IMR-90 (cell line): ENCODE data around the gene ATP6V0C. TPM values are rescaled to one million over a fixed set of nuclear protein-coding genes. Genes with fewer than 3 reads are reported as not detected.
"Not testable (repeated sequence)": the region's sequence is repeated elsewhere in the genome, so short reads cannot be mapped to it uniquely, and the experiment has no call there.

Experiments used
- ATAC-seq: fragments of 200-7000 bp; cut with Tn5 transposase; 2 replicates; pipeline ENCODE4 v1.9.1; 2020; ENCODE audit warnings: low read depth, mild to moderate bottlenecking, moderate library complexity
- BruUV-seq: library from RNA; stranded (reverse); fragments of 400-500 nt; replicated peaks from 2 replicates; lab custom pipeline; 2021; lab: Mats Ljungman, UMichigan
- CTCF ChIA-PET: fragments of 300-600 bp; formaldehyde crosslinking; extraction: SDS; loops from one replicate; lab custom pipeline; 2021; ENCODE audit warnings: antibody characterized with exemption; lab: Yijun Ruan, JAX
- POLR2A ChIA-PET: fragments of 300-600 bp; sonication (Branson Sonifier 250); formaldehyde crosslinking; loops from one replicate; lab custom pipeline; 2022; ENCODE audit warnings: antibody characterized with exemption; ENCODE audit not compliant: unreplicated experiment; lab: Charles Lee
- DNase-seq: peaks from one replicate; pipeline ENCODE4 v3.0.0; 2013
- H2AFZ ChIP-seq: replicated peaks from 2 replicates; pipeline ENCODE3; 2013; ENCODE audit warnings: low read length, mild to moderate bottlenecking; ENCODE audit not compliant: poor library complexity
- H2AK5ac ChIP-seq: 2 replicates; pipeline ENCODE4 v1.6.1; 2013; ENCODE audit warnings: low read depth, low read length, inconsistent platforms
- H2AK9ac ChIP-seq: replicated peaks from 2 replicates; pipeline ENCODE3; 2013; ENCODE audit warnings: mild to moderate bottlenecking, low read depth, low read length, moderate library complexity; ENCODE audit not compliant: poor library complexity
- H2BK120ac ChIP-seq: 2 replicates; pipeline ENCODE4 v1.6.1; 2013; ENCODE audit warnings: low read depth, low read length, inconsistent platforms
- H2BK15ac ChIP-seq: 3 replicates; pipeline ENCODE4 v1.6.1; 2013; ENCODE audit warnings: low read depth, low read length, inconsistent platforms
- H2BK20ac ChIP-seq: 2 replicates; pipeline ENCODE4 v1.6.1; 2013; ENCODE audit warnings: low read depth, mild to moderate bottlenecking, inconsistent platforms, low read length, moderate library complexity
- H2BK5ac ChIP-seq: 2 replicates; pipeline ENCODE4 v1.6.1; 2013; ENCODE audit warnings: mild to moderate bottlenecking, low read depth, low read length, inconsistent platforms; ENCODE audit not compliant: poor library complexity, severe bottlenecking
- H3K14ac ChIP-seq: replicated peaks from 2 replicates; pipeline ENCODE4 v1.6.1; 2013; ENCODE audit warnings: low read depth, low read length, inconsistent platforms
- H3K18ac ChIP-seq: 2 replicates; pipeline ENCODE4 v1.6.1; 2013; ENCODE audit warnings: low read depth, low read length, control low read depth
- H3K23ac ChIP-seq: 2 replicates; pipeline ENCODE4 v1.6.1; 2013; ENCODE audit warnings: low read depth, low read length, inconsistent platforms
- H3K27ac ChIP-seq: 2 replicates; pipeline ENCODE4 v1.5.1; 2013; ENCODE audit warnings: mild to moderate bottlenecking, control low read depth, low read length; ENCODE audit not compliant: insufficient read depth
- H3K27me3 ChIP-seq: 2 replicates; pipeline ENCODE4 v1.6.1; 2013; ENCODE audit warnings: low read length; ENCODE audit not compliant: control insufficient read depth, insufficient read depth
- H3K36me3 ChIP-seq: 2 replicates; pipeline ENCODE4 v1.6.1; 2013; ENCODE audit warnings: low read length, mixed read lengths; ENCODE audit not compliant: control insufficient read depth, insufficient read depth
- H3K4ac ChIP-seq: 2 replicates; pipeline ENCODE4 v1.6.1; 2013; ENCODE audit warnings: low read depth, low read length, inconsistent platforms
- H3K4me1 ChIP-seq: 2 replicates; pipeline ENCODE4 v1.6.1; 2013; ENCODE audit warnings: low read length, mixed read lengths; ENCODE audit not compliant: control insufficient read depth, insufficient read depth
- H3K4me2 ChIP-seq: 2 replicates; pipeline ENCODE4 v1.6.1; 2013; ENCODE audit warnings: low read depth, mild to moderate bottlenecking, control low read depth, low read length, moderate library complexity
- H3K4me3 ChIP-seq: 2 replicates; pipeline ENCODE4 v1.5.1; 2013; ENCODE audit warnings: low read depth, mild to moderate bottlenecking, control low read depth, low read length, moderate library complexity; ENCODE audit not compliant: insufficient read depth
- H3K56ac ChIP-seq: 2 replicates; pipeline ENCODE4 v1.6.1; 2013; ENCODE audit warnings: low read length, inconsistent platforms; ENCODE audit not compliant: insufficient read depth; ENCODE audit errors: extremely low read depth
- H3K79me1 ChIP-seq, 2 experiments: 2 replicates each; pipeline ENCODE4 v1.6.1; 2013; ENCODE audit warnings: low read length in 2 of 2, inconsistent platforms in 1 of 2, low read depth in 1 of 2
- H3K9ac ChIP-seq: 2 replicates; pipeline ENCODE4 v1.6.1; 2013; ENCODE audit warnings: low read depth, low read length, control low read depth
- H3K9me1 ChIP-seq: 2 replicates; pipeline ENCODE4 v1.6.1; 2013; ENCODE audit warnings: low read length, inconsistent platforms; ENCODE audit not compliant: insufficient read depth
- H3K9me3 ChIP-seq: 2 replicates; pipeline ENCODE4 v1.6.1; 2013; ENCODE audit warnings: low read length; ENCODE audit not compliant: control insufficient read depth, insufficient read depth
- H4K20me1 ChIP-seq: 2 replicates; pipeline ENCODE4 v1.6.1; 2013; ENCODE audit warnings: low read length, inconsistent platforms; ENCODE audit not compliant: insufficient read depth
- H4K5ac ChIP-seq: 2 replicates; pipeline ENCODE4 v1.6.1; 2013; ENCODE audit warnings: mild to moderate bottlenecking, low read depth, low read length, control low read depth
- H4K8ac ChIP-seq, 2 experiments: 2 replicates each; pipeline ENCODE4 v1.6.1; 2013; ENCODE audit warnings: low read depth in 2 of 2, low read length in 2 of 2, control low read depth in 1 of 2, inconsistent platforms in 1 of 2
- H4K91ac ChIP-seq: 2 replicates; pipeline ENCODE4 v1.6.1; 2013; ENCODE audit warnings: low read depth, low read length, inconsistent platforms; ENCODE audit not compliant: insufficient read depth
- WGBS, 2 experiments: methylation state at CpG; one replicate each; pipeline versions ENCODE4 v1.1.5 to v1.1.7; 2013; ENCODE audit warnings: missing lambda C conversion rate in 2 of 2; ENCODE audit not compliant: insufficient read length in 1 of 2; ENCODE audit errors: extremely low coverage in 2 of 2; 5-methylcytosine and 5-hydroxymethylcytosine counted together
- dilution Hi-C: fragments of 300-500 bp; cut with HindIII; formaldehyde crosslinking; loops from one replicate; pipeline ENCODE4 v1.14.3; 2018; ENCODE audit warnings: low sequenced_read_pairs; ENCODE audit not compliant: unreplicated experiment
- in situ Hi-C: fragments of 300-500 bp; cut with MboI; formaldehyde crosslinking; loops from 3 replicates; pipeline ENCODE4 v1.14.3; 2019; ENCODE audit warnings: low sequenced_read_pairs, inconsistent platforms, mixed read lengths
- intact Hi-C: fragments of 100-400 bp; cut with micrococcal nuclease; formaldehyde crosslinking; loops from 2 replicates; pipeline ENCODE4 v1.10.0; 2022
- microRNA-seq, 2 experiments: library from miRNA; stranded (forward) in 1 of 2; unstranded in 1 of 2; fragments of 10-50 nt in 1 of 2; fragments of <30 nt in 1 of 2; gene quantifications in 1 of 2; microRNA quantifications in 1 of 2; one replicate each; pipeline versions ENCODE3 to v1.1.0; 2013 to 2020; ENCODE audit not compliant: insufficient read depth in 1 of 2, insufficient read length in 1 of 2, unreplicated experiment in 1 of 2
- polyA plus RNA-seq, 3 experiments: library from polyadenylated mRNA; depleted of rRNA; stranded (reverse); fragments of >200 nt; gene quantifications; 2 replicates each; pipeline ENCODE4 v1.2.3, GENCODE V29; 2012; ENCODE audit warnings: low replicate concordance in 1 of 3
- small RNA-seq, 5 experiments: library from RNA; depleted of rRNA; stranded (forward); fragments of <200 nt; gene quantifications; one replicate each; pipeline ENCODE3, GENCODE V24; 2012
- total RNA-seq: library from RNA; depleted of rRNA; stranded (reverse); fragments of >200 nt; gene quantifications from 2 replicates; pipeline ENCODE4 v1.2.3, GENCODE V29; 2012; rRNA removed

The ATP6V0C gene
- total and polyA plus RNA-seq, 2 of the 4 experiments (the other 2 are of a cell fraction), result 8.4 to 107 TPM

DNA sequence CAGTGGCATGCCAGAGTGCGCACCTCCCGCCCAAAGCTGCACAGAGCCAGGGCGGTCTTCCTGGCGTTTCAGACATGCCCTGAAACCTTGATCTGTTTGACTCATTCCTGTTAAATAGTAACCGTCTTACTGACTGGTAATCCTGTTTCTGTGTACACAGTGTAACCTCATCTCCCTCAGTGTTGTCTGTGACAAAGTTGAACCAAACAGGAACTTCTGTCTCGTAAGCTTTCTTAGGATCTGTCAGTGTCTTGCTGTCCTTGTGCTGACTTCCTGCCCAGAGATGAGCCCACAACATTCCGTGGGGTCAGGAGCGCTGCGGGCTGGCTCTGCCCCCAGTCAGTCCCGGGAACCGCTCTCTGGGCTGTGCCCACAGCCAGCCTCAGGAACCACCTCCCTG is 54.8 kb downstream of the ATP6V0C start:
- BruUV-seq, H3K9ac ChIP-seq, H3K4ac ChIP-seq, H2BK15ac ChIP-seq, H3K9me3 ChIP-seq, intact Hi-C loops, H3K9me1 ChIP-seq, ATAC-seq, H2AK5ac ChIP-seq, H3K36me3 ChIP-seq, H4K20me1 ChIP-seq, DNase-seq, H3K18ac ChIP-seq, POLR2A ChIA-PET, H3K14ac ChIP-seq, H4K91ac ChIP-seq, in situ Hi-C loops, H3K79me1 ChIP-seq, H3K4me1 ChIP-seq, H3K27ac ChIP-seq, H2AFZ ChIP-seq, H2BK5ac ChIP-seq, H2BK120ac ChIP-seq, H2AK9ac ChIP-seq, H2BK20ac ChIP-seq, H3K4me3 ChIP-seq, H3K4me2 ChIP-seq, dilution Hi-C loops, H3K56ac ChIP-seq, H4K5ac ChIP-seq, H3K23ac ChIP-seq, CTCF ChIA-PET, H3K27me3 ChIP-seq, H4K8ac ChIP-seq: not testable (repeated sequence)
- no CpG with 5 or more reads among the region's 11 CpGs for WGBS, 2 experiments

Small RNA genes lying within 50 kb of the gene (microRNA-seq; reads per million reads assigned to microRNA genes)
- gene AC093525.1 (ENCODE audit: insufficient read depth, insufficient read length) (not detected), gene MIR3178 (ENCODE audit: insufficient read depth in 1 of 2, insufficient read length in 1 of 2, unreplicated experiment in 1 of 2) (0 to 0.37 reads per million in 2 experiments), gene MIR6768 (ENCODE audit: insufficient read depth in 1 of 2, insufficient read length in 1 of 2, unreplicated experiment in 1 of 2) (0 to 1.0 reads per million in 2 experiments)

Small RNA genes lying within 50 kb of the gene (small RNA-seq; reads per million reads assigned to genes)
- gene AC093525.1, result 0 reads per million in 5 experiments
- gene MIR3178, result 0 reads per million in 5 experiments
- gene MIR6768, result 0 to 2.0 (median 0) reads per million in 5 experiments

Other genes starting within 250 kb of the ATP6V0C start
- 57.5 and 65.0 TPM in 2 replicates for gene RNPS1, start 245.8 kb upstream of the ATP6V0C start, total RNA-seq
- 192 and 194 TPM in 2 replicates for gene RNPS1, start 245.8 kb upstream of the ATP6V0C start, polyA plus RNA-seq (2012; rRNA removed)
- 0.18 TPM in 1 of 2 replicates, not detected in the other for gene ABCA3, start 173.2 kb upstream of the ATP6V0C start, total RNA-seq
- gene ABCA3, start 173.2 kb upstream of the ATP6V0C start, polyA plus RNA-seq (2012; rRNA removed), result 0.22 and 0.32 TPM in 2 replicates
- gene CCNF, start 84.5 kb upstream of the ATP6V0C start, total RNA-seq, result 19.2 and 20.1 TPM in 2 replicates
- 7.8 and 8.2 TPM in 2 replicates for gene CCNF, start 84.5 kb upstream of the ATP6V0C start, polyA plus RNA-seq (2012; rRNA removed)
- 3.6 TPM in 2 replicates for gene TEDC2, start 53.8 kb upstream of the ATP6V0C start, total RNA-seq
- gene TEDC2, start 53.8 kb upstream of the ATP6V0C start, polyA plus RNA-seq (2012; rRNA removed), result 7.3 and 10.8 TPM in 2 replicates
- 0.18 and 0.28 TPM in 2 replicates for gene NTN3, start 42.7 kb upstream of the ATP6V0C start, total RNA-seq
- 0.38 and 0.72 TPM in 2 replicates for gene NTN3, start 42.7 kb upstream of the ATP6V0C start, polyA plus RNA-seq (2012; rRNA removed)
- 7.5 and 8.6 TPM in 2 replicates for gene TBC1D24, start 38.8 kb upstream of the ATP6V0C start, total RNA-seq
- gene TBC1D24, start 38.8 kb upstream of the ATP6V0C start, polyA plus RNA-seq (2012; rRNA removed), result 13.4 and 16.2 TPM in 2 replicates
- 10.0 and 10.6 TPM in 2 replicates for gene AMDHD2, start 6.4 kb downstream of the ATP6V0C start, total RNA-seq
- 30.3 and 30.8 TPM in 2 replicates for gene AMDHD2, start 6.4 kb downstream of the ATP6V0C start, polyA plus RNA-seq (2012; rRNA removed)
- not detected in 2 replicates for gene CEMP1, start 17.5 kb downstream of the ATP6V0C start, total RNA-seq
- gene CEMP1, start 17.5 kb downstream of the ATP6V0C start, polyA plus RNA-seq (2012; rRNA removed), result not detected in 2 replicates
- 10.6 and 11.4 TPM in 2 replicates for gene PDPK1, start 24.1 kb downstream of the ATP6V0C start, total RNA-seq
- 24.3 and 27.3 TPM in 2 replicates for gene PDPK1, start 24.1 kb downstream of the ATP6V0C start, polyA plus RNA-seq (2012; rRNA removed)
- 17.2 and 19.4 TPM in 2 replicates for gene KCTD5, start 168.6 kb downstream of the ATP6V0C start, total RNA-seq
- 38.9 and 56.2 TPM in 2 replicates for gene KCTD5, start 168.6 kb downstream of the ATP6V0C start, polyA plus RNA-seq (2012; rRNA removed)
- under 0.01 TPM in 2 replicates for gene PRSS27, start 206.3 kb downstream of the ATP6V0C start, total RNA-seq
- gene PRSS27, start 206.3 kb downstream of the ATP6V0C start, polyA plus RNA-seq (2012; rRNA removed), result 0.58 and 0.83 TPM in 2 replicates
- gene SRRM2, start 238.7 kb downstream of the ATP6V0C start, total RNA-seq, result 20.3 and 21.1 TPM in 2 replicates
- 300 and 301 TPM in 2 replicates for gene SRRM2, start 238.7 kb downstream of the ATP6V0C start, polyA plus RNA-seq (2012; rRNA removed)